ENCODE measurements around the gene CAPN1. TPM values are rescaled to one million over a fixed set of nuclear protein-coding genes. Genes with fewer than 3 reads are reported as not detected.
A peak's percentile ranks its signal among the peaks of the same experiment; 100 is the strongest.
"Not testable (repeated sequence)": the region's sequence is repeated elsewhere in the genome, so short reads cannot be mapped to it uniquely, and the experiment has no call there.

CAPN1 gene
- total RNA-seq, 1 donor from 2014 or later: 130 TPM

GRCh38 chr11:65169164-65169641 is 12.5 kb upstream of the CAPN1 start:
- Mint-ChIP-seq H3K4me1 (ENCODE audit: low read depth) (peaks cover 8% of the 10 kb centered on the region), H3K4me3 (ENCODE audit: unreplicated experiment) (no peak overlapping the region), H3K27me3 (ENCODE audit: low read depth) (no peaks in the 10 kb centered on the region), H3K36me3 (ENCODE audit: low read depth) (no peaks in the 10 kb centered on the region), H3K9me3 (ENCODE audit: low read depth) (no peaks in the 10 kb centered on the region), H3K27ac (ENCODE audit: unreplicated experiment) (peak overlapping the region; percentile 95)
- DNase-seq (ENCODE audit: low spot score): no peak
- TF ChIP-seq CTCF (IDR thresholded peaks at IDR 0.05): no peak

- no peak for DNase-seq (ENCODE audit: low spot score)
- Mint-ChIP-seq H3K36me3 (ENCODE audit: low read depth) (no peaks in the 10 kb centered on the region), H3K4me1 (ENCODE audit: low read depth) (peaks cover 8% of the 10 kb centered on the region), H3K9me3 (ENCODE audit: low read depth) (no peaks in the 10 kb centered on the region), H3K4me3 (ENCODE audit: unreplicated experiment) (no peak within 1 kb of the TSS), H3K27me3 (ENCODE audit: low read depth) (no peaks in the 10 kb centered on the region), H3K27ac (ENCODE audit: unreplicated experiment) (peak within 1 kb of the TSS; percentile 95)
- no peak for TF ChIP-seq CTCF (IDR thresholded peaks at IDR 0.05)
Observed at GRCh38 chr11:65170058-65170534, 11.6 kb upstream of the CAPN1 start, which contains the start of gene SPDYC. TSS of gene SPDYC (plus strand) at chr11:65170233. CDS start at chr11:65171358, 1,125 bp downstream.

- H3K4me3 Mint-ChIP-seq (ENCODE audit: unreplicated experiment): no peak overlapping the region
Observed at GRCh38 chr11:65172600-65172999, 9.1 kb upstream of the CAPN1 start.

GRCh38 chr11:65174571-65175010 is 7.1 kb upstream of the CAPN1 start:
- not testable (repeated sequence) for H3K4me1 Mint-ChIP-seq (ENCODE audit: low read depth); H3K9me3 Mint-ChIP-seq (ENCODE audit: low read depth); H3K27ac Mint-ChIP-seq (ENCODE audit: unreplicated experiment); H3K27me3 Mint-ChIP-seq (ENCODE audit: low read depth); H3K4me3 Mint-ChIP-seq (ENCODE audit: unreplicated experiment); H3K36me3 Mint-ChIP-seq (ENCODE audit: low read depth); DNase-seq (ENCODE audit: low spot score)

More at GRCh38 chr11:65172600-65172999, 9.1 kb upstream of the CAPN1 start:
- DNase-seq (ENCODE audit: low spot score): no peak
- no peaks in the 10 kb centered on the region for H3K36me3 Mint-ChIP-seq (ENCODE audit: low read depth)
- TF ChIP-seq CTCF (IDR thresholded peaks at IDR 0.05): no peak
- H3K27me3 Mint-ChIP-seq (ENCODE audit: low read depth): no peaks in the 10 kb centered on the region
- no peak overlapping the region for H3K27ac Mint-ChIP-seq (ENCODE audit: unreplicated experiment)
- H3K9me3 Mint-ChIP-seq (ENCODE audit: low read depth): no peaks in the 10 kb centered on the region
- H3K4me1 Mint-ChIP-seq (ENCODE audit: low read depth): peaks cover 8% of the 10 kb centered on the region

GRCh38 chr11:65180877-65181568 is 705 bp upstream of the CAPN1 start:
- no peak for DNase-seq (ENCODE audit: low spot score)
- Mint-ChIP-seq H3K4me3 (ENCODE audit: unreplicated experiment) (peak overlapping the region; percentile 84), H3K27ac (ENCODE audit: unreplicated experiment) (peak overlapping the region; percentile 49), H3K36me3 (ENCODE audit: low read depth) (peaks cover 3% of the 10 kb centered on the region), H3K4me1 (ENCODE audit: low read depth) (peaks cover 17% of the 10 kb centered on the region), H3K27me3 (ENCODE audit: low read depth) (no peaks in the 10 kb centered on the region), H3K9me3 (ENCODE audit: low read depth) (no peaks in the 10 kb centered on the region)
- TF ChIP-seq CTCF (IDR thresholded peaks at IDR 0.05): peak; percentile 77
